Keratinocyte (primary cell): ENCODE results near the gene HEG1.

ENCODE experiments used
- CTCF ChIP-seq, 3 experiments: IDR thresholded peaks in 1 of 3; conservative IDR thresholded peaks in 1 of 3; optimal IDR thresholded peaks in 1 of 3; 2 replicates in 2 of 3; 3 replicates in 1 of 3; pipeline versions ENCODE3 to v1.5.1; 2011; ENCODE audit warnings: low read length in 3 of 3, mild to moderate bottlenecking in 3 of 3, moderate library complexity in 2 of 3, control low read depth in 1 of 3, inconsistent platforms in 1 of 3; ENCODE audit not compliant: insufficient read depth in 2 of 3; ENCODE audit errors: extremely low read depth in 1 of 3
- EZH2 ChIP-seq: IDR thresholded peaks from one replicate; pipeline ENCODE4 v1.6.1; 2012; ENCODE audit warnings: inconsistent platforms, mild to moderate bottlenecking, low read length, moderate library complexity

- TF ChIP-seq CTCF (optimal IDR thresholded peaks at IDR 0.05 in 1 of 3, IDR thresholded peaks at IDR 0.05 in 1 of 3, conservative IDR thresholded peaks at IDR 0.05 in 1 of 3; ENCODE audit: extremely low read depth in 1 of 3, insufficient read depth in 2 of 3, low read length in 3 of 3) (no peak), EZH2 (no peak)
Observed at GRCh38 chr3:124999317-124999716, 56.5 kb downstream of the HEG1 start.
